Measurements from ENCODE around the gene SRA1.

The SRA1 gene

DNA sequence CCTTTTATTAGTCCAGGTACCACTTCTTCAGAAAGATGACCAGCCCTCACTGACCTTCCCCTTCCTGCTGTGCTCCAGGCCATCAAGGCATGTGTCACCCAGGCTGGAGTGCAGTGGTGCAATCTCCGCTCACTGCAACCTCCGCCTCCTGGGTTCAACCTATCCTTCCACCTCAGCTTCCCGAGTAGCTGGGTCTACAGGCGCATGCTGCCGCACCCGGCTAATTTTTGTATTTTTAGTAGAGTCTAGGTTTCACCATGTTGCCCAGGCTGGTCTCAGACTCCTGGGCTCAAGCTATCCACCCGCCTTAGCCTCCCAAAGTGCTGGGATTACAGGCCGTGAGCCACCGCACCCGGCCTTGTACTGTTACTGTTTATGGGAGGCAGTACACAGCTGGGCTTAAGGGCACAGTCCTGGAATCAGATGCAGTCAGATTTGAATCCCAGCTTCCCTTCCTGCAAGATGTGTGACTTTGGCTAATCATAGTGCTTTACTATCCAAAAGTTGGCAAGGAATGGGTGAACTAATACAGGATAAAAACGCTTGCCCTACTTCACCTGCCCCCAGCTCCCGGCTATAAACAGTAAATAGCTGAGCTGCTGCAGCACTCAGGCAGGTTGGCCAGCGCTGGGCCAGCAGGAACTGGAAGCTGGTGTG, 10.3 kb downstream of the SRA1 start:
- no peak overlapping the region for H3K4me3 ChIP-seq (ENCODE audit: low read depth, low read length)
- no peak for DNase-seq (ENCODE audit: low read depth)
- no peak for TF ChIP-seq CTCF (conservative IDR thresholded peaks at IDR 0.05; ENCODE audit: low read depth, low read length)

DNA sequence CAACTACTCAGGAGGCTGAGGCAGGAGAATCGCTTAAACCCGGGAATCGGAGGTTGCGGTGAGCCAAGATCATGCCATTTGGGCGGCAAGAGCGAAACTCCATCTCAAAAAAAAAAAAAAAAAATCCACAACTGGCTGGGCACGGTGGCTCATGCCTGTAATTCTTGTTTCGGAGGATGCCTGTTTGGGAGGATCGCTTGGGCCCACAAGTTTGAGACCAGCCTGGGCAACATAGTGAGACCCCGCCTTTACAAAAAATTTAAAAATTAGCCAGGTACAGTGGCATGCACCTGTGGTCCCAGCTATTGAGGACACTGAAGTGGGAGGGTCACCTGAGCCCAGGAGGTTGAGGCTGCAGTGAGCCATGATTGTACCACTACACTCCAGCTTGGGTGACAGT, 11.7 kb downstream of the SRA1 start:
- no peak for TF ChIP-seq CTCF (conservative IDR thresholded peaks at IDR 0.05; ENCODE audit: low read depth, low read length)
- DNase-seq (ENCODE audit: low read depth): no peak
- no peak overlapping the region for H3K4me3 ChIP-seq (ENCODE audit: low read depth, low read length)

- no peak for TF ChIP-seq CTCF (conservative IDR thresholded peaks at IDR 0.05; ENCODE audit: low read depth, low read length)
- DNase-seq (ENCODE audit: low read depth): no peak
- no peak overlapping the region for H3K4me3 ChIP-seq (ENCODE audit: low read depth, low read length)
Measured at GRCh38 chr5:140544986-140545385, 12.3 kb downstream of the SRA1 start.

GRCh38 chr5:140542972-140543371, 14.3 kb downstream of the SRA1 start:
- DNase-seq (ENCODE audit: low read depth): no peak
- no peak overlapping the region for H3K4me3 ChIP-seq (ENCODE audit: low read depth, low read length)
- no peak for TF ChIP-seq CTCF (conservative IDR thresholded peaks at IDR 0.05; ENCODE audit: low read depth, low read length)

- H3K4me3 ChIP-seq (ENCODE audit: low read depth, low read length): no peak overlapping the region
- no peak for TF ChIP-seq CTCF (conservative IDR thresholded peaks at IDR 0.05; ENCODE audit: low read depth, low read length)
- DNase-seq (ENCODE audit: low read depth): no peak
Measured at GRCh38 chr5:140540227-140540626, 17.0 kb downstream of the SRA1 start.

- no peak overlapping the region for H3K4me3 ChIP-seq (ENCODE audit: low read depth, low read length)
- DNase-seq (ENCODE audit: low read depth): no peak
- TF ChIP-seq CTCF (conservative IDR thresholded peaks at IDR 0.05; ENCODE audit: low read depth, low read length): no peak
Measured at GRCh38 chr5:140524003-140524402, 33.3 kb downstream of the SRA1 start.

- DNase-seq (ENCODE audit: low read depth): no peak
- no peak overlapping the region for H3K4me3 ChIP-seq (ENCODE audit: low read depth, low read length)
- TF ChIP-seq CTCF (conservative IDR thresholded peaks at IDR 0.05; ENCODE audit: low read depth, low read length): no peak
Measured at GRCh38 chr5:140513124-140513523, 44.1 kb downstream of the SRA1 start.

All from choroid plexus epithelial cell (primary cell).